ENCODE data around the gene ZNF236.
"Not testable (repeated sequence)": the region's sequence is repeated elsewhere in the genome, so short reads cannot be mapped to it uniquely, and the experiment has no call there.

GRCh38 chr18:76777036-76777435 lies 45.3 kb upstream of the ZNF236 start:
- TF ChIP-seq CTCF, POLR2AphosphoS5, POLR2A (IDR thresholded peaks at IDR 0.05): not testable (repeated sequence)

All from sigmoid colon (tissue), 4 donors.